B cell (primary cell): ENCODE results near the gene CECR2. TPM values are rescaled to one million over a fixed set of nuclear protein-coding genes. Genes with fewer than 3 reads are reported as not detected.

ENCODE experiments used
- ATAC-seq: fragments of 200-7000 bp; cut with Tn5 transposase; one replicate; pipeline ENCODE4 v1.10.0; 2021; ENCODE audit warnings: low read depth, mild to moderate bottlenecking, moderate number of reproducible peaks, moderate library complexity
- CTCF ChIA-PET: fragments of 350-600 bp; sonication (Branson Sonifier 250); formaldehyde crosslinking; loops from one replicate; lab custom pipeline; 2021; ENCODE audit warnings: antibody characterized with exemption, inconsistent platforms; lab: Charles Lee
- POLR2A ChIA-PET: fragments of 350-600 bp; sonication (Branson Sonifier 250); formaldehyde crosslinking; loops from one replicate; lab custom pipeline; 2021; ENCODE audit warnings: antibody characterized with exemption; lab: Charles Lee
- DNase-seq: peaks from one replicate; pipeline ENCODE4 v3.0.0; 2013
- H2AFZ ChIP-seq: 2 replicates; pipeline ENCODE4 v1.6.1; 2012; ENCODE audit warnings: mild to moderate bottlenecking, low read depth, low read length; ENCODE audit not compliant: insufficient read depth, poor library complexity, severe bottlenecking
- H3K27ac ChIP-seq, 2 donors: 1 replicate in 1 of 2; 2 replicates in 1 of 2; pipeline ENCODE4 v1.5.1; 2012 to 2013; ENCODE audit warnings: low read length in 2 of 2, mild to moderate bottlenecking in 2 of 2, moderate library complexity in 1 of 2
- H3K27me3 ChIP-seq, 4 experiments: fragments of 200-600 bp in 1 of 4; sonication (generic) in 1 of 4; replicated peaks in 1 of 4; 1 replicate in 2 of 4; 2 replicates in 2 of 4; pipeline versions ENCODE4 v1.6.1 to v1.7.0; 2013 to 2016; ENCODE audit warnings: low read length in 3 of 4, mild to moderate bottlenecking in 2 of 4, mixed read lengths in 1 of 4, moderate library complexity in 1 of 4; ENCODE audit not compliant: insufficient read depth in 4 of 4, control insufficient read depth in 3 of 4; ENCODE audit errors: control extremely low read depth in 1 of 4
- H3K36me3 ChIP-seq, 2 experiments: replicated peaks in 1 of 2; 1 replicate in 1 of 2; 2 replicates in 1 of 2; pipeline versions ENCODE4 v1.6.1 to v1.7.1; 2013; ENCODE audit warnings: low read length in 1 of 2; ENCODE audit not compliant: insufficient read depth in 2 of 2, control insufficient read depth in 1 of 2; ENCODE audit errors: control extremely low read depth in 1 of 2, extremely low read depth in 1 of 2
- H3K4me1 ChIP-seq, 2 donors: fragments of 200-600 bp in 1 of 2; sonication (generic) in 1 of 2; 1 replicate in 1 of 2; 2 replicates in 1 of 2; pipeline versions ENCODE4 v1.5.1 to v1.6.1; 2013 to 2017; ENCODE audit warnings: low read length in 2 of 2; ENCODE audit not compliant: control insufficient read depth in 2 of 2, insufficient read depth in 2 of 2
- H3K4me2 ChIP-seq: replicated peaks from 2 replicates; pipeline ENCODE3; 2012; ENCODE audit warnings: mild to moderate bottlenecking, low read depth, low read length; ENCODE audit not compliant: poor library complexity, severe bottlenecking
- H3K4me3 ChIP-seq, 5 experiments: fragments of 200-600 bp in 1 of 5; sonication (generic) in 1 of 5; 1 replicate in 3 of 5; 2 replicates in 2 of 5; pipeline versions ENCODE4 v1.5.1 to v1.7.0; 2011 to 2016; ENCODE audit warnings: low read length in 4 of 5, mild to moderate bottlenecking in 4 of 5, low read depth in 2 of 5, control low read depth in 1 of 5, moderate library complexity in 1 of 5; ENCODE audit not compliant: insufficient read depth in 1 of 5; ENCODE audit errors: control extremely low read depth in 1 of 5, extremely low read depth in 1 of 5
- H3K79me2 ChIP-seq: fragments of 200-600 bp; sonication (generic); one replicate; pipeline ENCODE4 v1.6.0; 2016; ENCODE audit warnings: low read length; ENCODE audit not compliant: control insufficient read depth, insufficient read depth
- H3K9ac ChIP-seq: fragments of 200-600 bp; sonication (generic); 2 replicates; pipeline ENCODE4 v1.6.1; 2017; ENCODE audit warnings: mild to moderate bottlenecking, low read length, moderate library complexity
- H3K9me3 ChIP-seq, 3 donors: one replicate each; pipeline versions ENCODE4 v1.6.1 to v1.7.1; 2013; ENCODE audit warnings: low read length in 2 of 3; ENCODE audit not compliant: control insufficient read depth in 2 of 3, insufficient read depth in 1 of 3; ENCODE audit errors: control extremely low read depth in 1 of 3
- H4K20me1 ChIP-seq: 2 replicates; pipeline ENCODE4 v1.6.0; 2012; ENCODE audit warnings: mild to moderate bottlenecking, low read length; ENCODE audit not compliant: insufficient read depth, control insufficient read depth, poor library complexity, severe bottlenecking
- H3K27ac Mint-ChIP-seq: one replicate; pipeline ENCODE4 v1.8.0; 2021; ENCODE audit warnings: mixed read lengths
- H3K27me3 Mint-ChIP-seq: one replicate; pipeline ENCODE4 v1.8.0; 2021; ENCODE audit warnings: mixed read lengths
- H3K4me1 Mint-ChIP-seq: one replicate; pipeline ENCODE4 v1.8.0; 2021; ENCODE audit warnings: mixed read lengths
- H3K4me3 Mint-ChIP-seq: one replicate; pipeline ENCODE4 v1.8.0; 2021; ENCODE audit warnings: mixed read lengths
- H3K9me3 Mint-ChIP-seq: one replicate; pipeline ENCODE4 v1.8.0; 2022; ENCODE audit warnings: mixed read lengths; ENCODE audit not compliant: insufficient read depth
- CTCF ChIP-seq: fragments of 200-600 bp; IDR thresholded peaks from one replicate; pipeline ENCODE4 v1.8.0; 2022; ENCODE audit warnings: antibody characterized with exemption, mild to moderate bottlenecking
- EZH2 ChIP-seq: IDR thresholded peaks from 2 replicates; pipeline ENCODE4 v1.6.1; 2012; ENCODE audit warnings: borderline replicate concordance, low read depth, mild to moderate bottlenecking, moderate library complexity, low read length; ENCODE audit not compliant: insufficient read depth, poor library complexity, severe bottlenecking
- WGBS: methylation state at CpG from one replicate; pipeline ENCODE4 v1.1.5; 2013; ENCODE audit warnings: missing lambda C conversion rate; ENCODE audit not compliant: insufficient coverage; 5-methylcytosine and 5-hydroxymethylcytosine counted together
- intact Hi-C: fragments of 100-400 bp; cut with micrococcal nuclease; formaldehyde crosslinking; loops from one replicate; pipeline ENCODE4 v1.10.0; 2022
- polyA plus RNA-seq: library from polyadenylated mRNA; depleted of rRNA; stranded (reverse); fragments of >200 nt; gene quantifications from 2 replicates; pipeline ENCODE4 v1.2.3, GENCODE V29; 2012
- total RNA-seq, 2 donors: library from RNA; stranded (reverse); fragments of 120-200 nt in 1 of 2; gene quantifications; 1 replicate in 1 of 2; 2 replicates in 1 of 2; pipeline versions ENCODE4 v1.2.3 to v1.2.4, GENCODE V29; 2013 to 2022

Gene CECR2
- total and polyA plus RNA-seq, 2 donors (not counting 1 experiment from before 2014, with no cell fraction given), result 0.13 to 6.6 TPM

GRCh38 chr22:17400305-17400704, 31.0 kb downstream of the CECR2 start:
- H3K4me2 ChIP-seq, result no peak overlapping the region
- TF ChIP-seq EZH2, result no peak
- no peak for TF ChIP-seq CTCF
- H3K9ac ChIP-seq, result no peak overlapping the region
- H3K4me3 ChIP-seq, result no peak overlapping the region
- ChIA-PET CTCF (no interaction called here), POLR2A (no interaction called here)
- Mint-ChIP-seq H3K9me3 (no peaks in the 10 kb centered on the region), H3K27ac (no peak overlapping the region), H3K4me1 (peaks cover 2% of the 10 kb centered on the region), H3K27me3 (peaks cover 4% of the 10 kb centered on the region), H3K4me3 (no peak overlapping the region)
- H3K9me3 ChIP-seq, result no peaks in the 10 kb centered on the region
- no peaks in the 10 kb centered on the region for H3K79me2 ChIP-seq
- intact Hi-C loops, result no loop called here
- H3K36me3 ChIP-seq, result no peaks in the 10 kb centered on the region
- H3K27me3 ChIP-seq, result no peaks in the 10 kb centered on the region
- 89% methylated on average over 2 of the region's 3 CpGs for WGBS
- H3K4me1 ChIP-seq, result no peaks in the 10 kb centered on the region
- H3K27ac ChIP-seq, result no peak overlapping the region
- no peak for DNase-seq
- ATAC-seq, result no peak
- H2AFZ ChIP-seq, result no peak overlapping the region
- H4K20me1 ChIP-seq, result no peaks in the 10 kb centered on the region

GRCh38 chr22:17401728-17402127, 32.5 kb downstream of the CECR2 start:
- H3K79me2 ChIP-seq, result no peaks in the 10 kb centered on the region
- no peak overlapping the region for H3K27ac ChIP-seq
- no peaks in the 10 kb centered on the region for H3K9me3 ChIP-seq
- H3K27me3 ChIP-seq, result no peaks in the 10 kb centered on the region
- no peak overlapping the region for H2AFZ ChIP-seq
- no peak overlapping the region for H3K9ac ChIP-seq
- ATAC-seq (no peak), DNase-seq (no peak)
- POLR2A ChIA-PET, result no interaction called here
- Mint-ChIP-seq H3K9me3 (no peaks in the 10 kb centered on the region), H3K27ac (no peak overlapping the region), H3K27me3 (peaks cover 1% of the 10 kb centered on the region), H3K4me3 (no peak overlapping the region), H3K4me1 (peaks cover 2% of the 10 kb centered on the region)
- no peak overlapping the region for H3K4me2 ChIP-seq
- H4K20me1 ChIP-seq, result no peaks in the 10 kb centered on the region
- CTCF ChIA-PET, result no interaction called here
- H3K4me1 ChIP-seq, result no peaks in the 10 kb centered on the region
- H3K36me3 ChIP-seq, result no peaks in the 10 kb centered on the region
- H3K4me3 ChIP-seq, result no peak overlapping the region
- intact Hi-C loops, result no loop called here
- TF ChIP-seq CTCF, result no peak
- TF ChIP-seq EZH2, result no peak
- 100% methylated on average over 4 of the region's 7 CpGs for WGBS
